Upper lobe of left lung (tissue), 4 donors: ENCODE measurements around the gene MFSD6.

Source experiments
- CTCF ChIP-seq, 6 experiments: fragments of 450-650 bp in 4 of 6; fragments of 200-600 bp in 2 of 6; sonication (generic) in 2 of 6; IDR thresholded peaks; one replicate each; pipeline ENCODE4 v1.5.1; 2016 to 2019; ENCODE audit warnings: antibody characterized with exemption in 6 of 6
- EP300 ChIP-seq, 4 donors: sonication (generic); formaldehyde crosslinking; IDR thresholded peaks; one replicate each; pipeline ENCODE4 v1.5.1; 2017; ENCODE audit warnings: antibody characterized with exemption in 4 of 4, control low read depth in 2 of 4
- POLR2A ChIP-seq, 4 donors: fragments of 450-650 bp; IDR thresholded peaks; one replicate each; pipeline ENCODE4 v1.5.1; 2016 to 2017; ENCODE audit warnings: antibody characterized with exemption in 4 of 4, mild to moderate bottlenecking in 2 of 4
- POLR2AphosphoS5 ChIP-seq, 2 donors: sonication (generic); formaldehyde crosslinking; IDR thresholded peaks; one replicate each; pipeline ENCODE4 v1.5.1; 2017; ENCODE audit warnings: antibody characterized with exemption in 2 of 2

GRCh38 chr2:190441564-190441963 is 33.4 kb downstream of the MFSD6 start:
- TF ChIP-seq EP300 (IDR thresholded peaks at IDR 0.05) (no peak), POLR2A (IDR thresholded peaks at IDR 0.05) (no peak), CTCF (IDR thresholded peaks at IDR 0.05) (no peak), POLR2AphosphoS5 (IDR thresholded peaks at IDR 0.05) (no peak)
